Dendritic cell treated with granulocyte-macrophage colony-stimulating factor and Interleukin-4, amounts not matched to agents 40 ng/mL and 50 ng/mL, for 4 days (primary cell): Measurements from ENCODE around the gene MAGI3.
"Not testable (repeated sequence)": the region's sequence is repeated elsewhere in the genome, so short reads cannot be mapped to it uniquely, and the experiment has no call there.

Source experiments
- H3K27ac Mint-ChIP-seq: one replicate; pipeline ENCODE4 v1.8.0; 2022; ENCODE audit warnings: mild to moderate bottlenecking, mixed read lengths
- H3K27me3 Mint-ChIP-seq: one replicate; pipeline ENCODE4 v1.8.0; 2022; ENCODE audit warnings: mild to moderate bottlenecking, mixed read lengths
- H3K36me3 Mint-ChIP-seq: one replicate; pipeline ENCODE4 v1.8.0; 2022; ENCODE audit warnings: low read depth, mixed read lengths
- H3K4me1 Mint-ChIP-seq: one replicate; pipeline ENCODE4 v1.8.0; 2022; ENCODE audit warnings: low read depth, mixed read lengths
- H3K4me3 Mint-ChIP-seq: one replicate; pipeline ENCODE4 v1.8.0; 2022; ENCODE audit warnings: mild to moderate bottlenecking, moderate library complexity, mixed read lengths
- H3K9me3 Mint-ChIP-seq: one replicate; pipeline ENCODE4 v1.8.0; 2022; ENCODE audit warnings: mixed read lengths
- intact Hi-C: fragments of 100-400 bp; cut with micrococcal nuclease; formaldehyde crosslinking; loops from one replicate; pipeline ENCODE4 v1.15.0; 2022

Gene MAGI3

DNA sequence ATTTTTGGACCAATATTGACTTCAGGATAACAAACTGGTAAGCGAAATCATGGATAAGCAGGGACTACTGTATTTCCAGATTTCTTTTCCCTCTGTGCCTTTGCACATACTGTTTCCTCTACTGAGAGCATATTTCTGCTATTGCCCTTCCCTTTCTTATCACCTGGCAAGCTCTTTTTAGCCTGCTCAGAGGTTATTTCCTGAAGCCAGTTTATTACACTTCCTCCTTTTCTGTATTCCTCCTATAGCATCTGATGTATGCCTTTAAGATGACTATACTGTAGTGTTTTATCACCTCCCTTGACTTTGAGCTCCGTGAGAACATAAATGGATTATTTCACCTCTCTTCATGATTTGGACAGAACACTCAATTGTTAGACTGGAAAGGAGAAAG lies 49.0 kb downstream of the MAGI3 start:
- Mint-ChIP-seq H3K4me1 (no peaks in the 10 kb centered on the region), H3K27ac (no peak overlapping the region), H3K27me3 (no peaks in the 10 kb centered on the region), H3K4me3 (no peak overlapping the region), H3K9me3 (peaks cover 5% of the 10 kb centered on the region), H3K36me3 (no peaks in the 10 kb centered on the region)
- intact Hi-C loops: no loop called here

DNA sequence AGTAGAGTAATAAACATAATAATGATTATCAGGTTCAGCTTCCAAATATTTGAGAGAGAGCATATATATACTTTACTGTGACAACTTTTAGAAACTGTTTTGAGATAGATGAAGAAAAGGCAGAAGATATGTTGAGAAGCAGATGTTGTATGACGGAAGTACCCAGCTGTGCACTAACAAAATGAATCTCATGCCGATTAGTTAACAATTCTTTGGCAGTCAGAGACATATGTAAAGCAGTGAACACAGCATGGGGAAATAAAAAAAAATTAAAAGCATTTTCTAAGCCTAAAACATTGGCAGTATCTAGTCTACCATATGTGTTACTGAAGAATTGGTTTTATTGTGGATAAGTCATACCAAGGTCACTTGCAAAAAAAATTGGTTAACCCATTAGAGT lies 51.8 kb downstream of the MAGI3 start:
- Mint-ChIP-seq H3K4me3 (no peak overlapping the region), H3K27me3 (no peaks in the 10 kb centered on the region), H3K27ac (no peak overlapping the region), H3K36me3 (no peaks in the 10 kb centered on the region), H3K9me3 (peaks cover 22% of the 10 kb centered on the region), H3K4me1 (no peaks in the 10 kb centered on the region)
- intact Hi-C loops: no loop called here

DNA sequence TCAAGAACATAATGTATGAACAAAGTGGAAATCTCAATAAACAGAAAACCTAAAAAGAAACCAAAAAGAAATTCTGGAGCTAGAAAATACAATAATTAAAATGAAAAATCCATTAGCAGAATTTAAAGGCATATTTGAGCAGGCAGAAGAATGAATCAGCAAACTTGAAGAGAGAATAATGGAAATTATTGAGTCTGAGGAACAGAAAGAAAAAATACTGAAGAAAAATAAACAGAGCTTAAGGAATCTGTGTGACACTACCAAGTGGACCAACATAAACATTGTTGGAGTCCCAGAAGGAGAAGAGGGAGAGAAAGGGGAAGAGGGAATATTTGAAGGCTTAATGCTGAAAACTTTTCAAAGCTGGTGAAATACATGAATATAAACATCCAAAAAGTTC lies 54.5 kb downstream of the MAGI3 start:
- no peak overlapping the region for H3K27ac Mint-ChIP-seq
- peaks cover 25% of the 10 kb centered on the region for H3K9me3 Mint-ChIP-seq
- intact Hi-C loops: no loop called here

DNA sequence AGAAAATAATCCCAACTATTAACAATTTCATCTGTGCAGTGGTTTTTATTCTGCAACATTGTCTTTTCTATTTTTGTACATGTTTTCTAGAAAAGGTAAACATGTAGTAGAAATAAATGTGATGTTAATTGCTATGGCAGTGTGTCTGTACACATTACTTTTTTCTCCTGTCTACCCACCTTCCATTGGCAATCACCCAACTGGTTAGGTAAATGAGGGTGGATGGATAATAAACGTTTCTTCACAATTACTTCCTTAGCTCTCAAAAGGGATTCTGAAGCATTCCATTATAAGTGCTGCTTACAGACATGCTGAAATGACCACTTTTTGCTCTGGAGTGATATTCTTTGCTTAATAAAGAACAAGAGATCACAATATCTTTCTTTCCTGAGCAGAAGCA lies 61.4 kb downstream of the MAGI3 start:
- H3K4me1 Mint-ChIP-seq: no peaks in the 10 kb centered on the region
- peaks cover 8% of the 10 kb centered on the region for H3K9me3 Mint-ChIP-seq
- H3K27ac Mint-ChIP-seq: no peak overlapping the region
- no peak overlapping the region for H3K4me3 Mint-ChIP-seq
- no peaks in the 10 kb centered on the region for H3K36me3 Mint-ChIP-seq
- H3K27me3 Mint-ChIP-seq: no peaks in the 10 kb centered on the region
- intact Hi-C loops: no loop called here

More for the DNA sequence above, 54.5 kb downstream of the MAGI3 start:
- no peak overlapping the region for H3K4me3 Mint-ChIP-seq
- H3K27me3 Mint-ChIP-seq: no peaks in the 10 kb centered on the region
- H3K4me1 Mint-ChIP-seq: no peaks in the 10 kb centered on the region
- no peaks in the 10 kb centered on the region for H3K36me3 Mint-ChIP-seq

DNA sequence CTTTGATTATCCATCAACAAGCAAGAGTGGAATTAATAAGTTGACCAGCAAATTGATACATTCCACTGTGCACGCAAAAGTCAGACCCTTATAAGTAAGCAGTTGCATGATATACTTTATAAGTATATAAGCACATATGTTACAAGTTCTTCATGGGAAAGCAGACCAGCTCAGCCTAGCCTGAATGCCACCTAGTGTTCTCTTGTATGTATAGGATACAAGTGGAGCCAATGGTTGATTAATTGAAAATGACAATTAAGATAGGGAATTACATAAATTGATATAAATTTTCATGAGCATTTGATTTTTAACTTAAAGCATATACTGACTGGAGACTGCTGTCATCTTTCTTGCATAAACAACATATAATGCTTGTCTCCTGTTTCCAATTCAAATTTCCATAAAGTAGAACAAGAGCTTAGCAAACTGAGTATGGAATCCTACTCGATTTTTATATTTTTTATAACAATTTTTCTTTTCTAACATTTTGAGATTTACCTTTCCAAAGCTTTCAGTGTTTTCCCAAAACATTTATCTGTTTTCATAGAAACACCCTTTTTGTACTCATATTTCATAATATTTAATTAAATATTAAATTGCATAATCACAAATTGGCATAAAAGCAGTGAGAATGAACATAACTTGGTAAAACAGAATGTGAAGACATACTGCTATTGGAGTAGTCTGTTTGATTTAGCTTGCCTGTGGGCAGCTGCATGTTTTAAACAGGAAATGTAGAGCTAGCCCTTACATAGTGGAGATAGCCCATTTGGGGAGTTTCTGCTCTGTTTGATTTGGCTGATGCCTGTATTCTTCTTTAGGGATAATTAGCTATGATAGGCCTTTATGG lies 62.8 kb downstream of the MAGI3 start:
- Mint-ChIP-seq H3K4me1 (no peaks in the 10 kb centered on the region), H3K27me3 (no peaks in the 10 kb centered on the region), H3K9me3 (no peaks in the 10 kb centered on the region), H3K4me3 (no peak overlapping the region), H3K27ac (no peak overlapping the region), H3K36me3 (no peaks in the 10 kb centered on the region)
- intact Hi-C loops: no loop called here

DNA sequence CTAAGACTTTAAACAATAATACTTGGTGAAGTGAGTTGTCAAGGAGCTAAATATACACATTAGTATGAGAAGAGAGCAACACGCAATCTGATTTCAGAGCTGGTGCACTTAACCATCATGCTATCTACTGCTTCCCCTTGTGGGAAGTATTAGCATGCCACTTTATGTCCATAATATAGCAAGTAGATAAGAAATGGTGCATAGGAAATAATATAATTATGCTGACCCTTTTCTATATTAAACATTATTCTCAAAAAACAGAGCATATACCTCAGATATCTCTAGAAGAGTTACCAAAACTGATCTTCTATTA lies 63.4 kb downstream of the MAGI3 start:
- Mint-ChIP-seq H3K36me3 (no peaks in the 10 kb centered on the region), H3K27me3 (no peaks in the 10 kb centered on the region), H3K27ac (no peak overlapping the region), H3K4me3 (no peak overlapping the region), H3K9me3 (no peaks in the 10 kb centered on the region), H3K4me1 (no peaks in the 10 kb centered on the region)
- intact Hi-C loops: no loop called here

DNA sequence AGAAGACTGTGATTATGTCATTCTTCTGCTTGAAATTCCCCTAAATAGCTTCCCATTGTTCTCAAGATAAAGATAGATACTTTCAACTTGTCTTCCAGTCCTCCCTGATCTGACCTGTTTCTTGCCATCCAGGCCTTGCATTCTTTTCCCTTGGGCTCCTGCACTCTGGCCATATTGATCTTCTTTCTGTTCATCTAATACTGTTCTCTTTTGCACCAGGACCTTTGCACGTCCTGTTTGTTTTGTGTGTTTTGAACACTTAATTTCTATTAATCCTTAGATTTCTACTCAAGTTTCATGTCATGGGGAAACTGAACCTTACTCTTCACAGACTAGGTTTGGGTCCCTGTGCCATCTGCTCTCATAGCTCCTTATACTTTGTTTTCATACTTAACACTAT lies 65.1 kb downstream of the MAGI3 start:
- Mint-ChIP-seq H3K27ac (no peak overlapping the region), H3K9me3 (no peaks in the 10 kb centered on the region), H3K4me3 (no peak overlapping the region), H3K4me1 (no peaks in the 10 kb centered on the region), H3K36me3 (no peaks in the 10 kb centered on the region), H3K27me3 (no peaks in the 10 kb centered on the region)
- intact Hi-C loops: no loop called here

DNA sequence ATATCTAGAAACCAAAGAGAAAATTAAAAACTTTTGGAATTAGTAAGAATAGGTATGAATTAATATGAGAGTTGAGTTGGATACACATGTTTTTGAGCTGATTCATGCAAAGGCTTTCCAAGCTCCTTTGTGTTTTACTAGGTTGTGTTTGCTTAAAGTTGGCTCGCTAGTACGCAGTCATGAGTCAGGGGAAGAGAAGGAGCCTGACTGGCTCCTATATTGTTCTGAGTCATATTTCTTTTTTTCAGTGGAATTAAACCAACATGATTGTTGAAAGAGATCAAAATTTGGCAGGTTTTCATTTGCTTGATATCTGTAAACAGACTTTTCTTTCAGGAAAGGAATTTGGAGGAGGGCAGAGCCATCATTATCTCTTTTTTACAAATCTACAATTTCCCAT lies 66.7 kb downstream of the MAGI3 start:
- intact Hi-C loops: no loop called here
- no peaks in the 10 kb centered on the region for H3K9me3 Mint-ChIP-seq
- no peak overlapping the region for H3K27ac Mint-ChIP-seq
- no peaks in the 10 kb centered on the region for H3K4me1 Mint-ChIP-seq
- no peaks in the 10 kb centered on the region for H3K27me3 Mint-ChIP-seq
- H3K4me3 Mint-ChIP-seq: no peak overlapping the region
- no peaks in the 10 kb centered on the region for H3K36me3 Mint-ChIP-seq

DNA sequence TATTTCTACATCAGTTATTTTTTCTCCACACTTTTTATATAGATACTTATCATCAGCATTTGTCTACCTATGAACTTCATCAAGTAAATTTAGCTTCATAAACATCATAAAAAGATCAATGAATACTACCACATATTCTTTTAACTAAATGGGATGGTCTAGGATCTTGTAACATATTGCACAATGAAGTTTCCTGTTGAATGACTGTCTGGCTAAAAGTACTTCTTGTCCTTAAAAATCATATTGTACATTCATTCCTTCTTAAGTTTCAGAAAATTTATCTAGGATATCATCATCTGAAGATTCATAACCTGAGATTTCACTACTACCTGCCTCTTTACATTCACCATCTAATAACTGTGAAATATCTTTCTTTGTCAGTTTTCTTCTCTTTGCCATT lies 69.0 kb downstream of the MAGI3 start:
- Mint-ChIP-seq H3K9me3 (no peaks in the 10 kb centered on the region), H3K4me1 (no peaks in the 10 kb centered on the region), H3K4me3 (no peak overlapping the region), H3K27me3 (no peaks in the 10 kb centered on the region), H3K27ac (no peak overlapping the region), H3K36me3 (no peaks in the 10 kb centered on the region)
- intact Hi-C loops: no loop called here

DNA sequence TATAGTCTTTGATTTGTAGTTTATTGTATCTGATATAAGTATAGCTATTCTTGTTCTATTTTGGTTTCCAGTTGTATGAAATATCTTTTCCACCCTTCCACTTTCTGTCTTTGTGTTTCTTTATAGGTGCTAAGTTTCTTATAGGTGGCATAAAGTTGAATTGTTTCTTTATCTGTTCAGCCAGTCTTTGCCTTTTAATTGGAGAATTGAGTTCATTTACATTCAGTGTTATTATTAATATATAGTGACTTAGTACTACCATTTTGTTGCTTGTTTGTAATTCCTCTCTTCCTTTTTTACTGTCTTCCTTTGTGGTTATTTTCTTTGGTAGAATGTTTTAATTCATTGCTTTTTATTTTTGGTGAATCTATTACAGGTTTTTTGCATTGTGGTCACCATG lies 77.7 kb downstream of the MAGI3 start:
- H3K4me3 Mint-ChIP-seq: no peak overlapping the region
- no peaks in the 10 kb centered on the region for H3K36me3 Mint-ChIP-seq
- no peaks in the 10 kb centered on the region for H3K4me1 Mint-ChIP-seq
- intact Hi-C loops: no loop called here
- H3K9me3 Mint-ChIP-seq: peaks cover 15% of the 10 kb centered on the region
- H3K27me3 Mint-ChIP-seq: no peaks in the 10 kb centered on the region
- H3K27ac Mint-ChIP-seq: no peak overlapping the region

DNA sequence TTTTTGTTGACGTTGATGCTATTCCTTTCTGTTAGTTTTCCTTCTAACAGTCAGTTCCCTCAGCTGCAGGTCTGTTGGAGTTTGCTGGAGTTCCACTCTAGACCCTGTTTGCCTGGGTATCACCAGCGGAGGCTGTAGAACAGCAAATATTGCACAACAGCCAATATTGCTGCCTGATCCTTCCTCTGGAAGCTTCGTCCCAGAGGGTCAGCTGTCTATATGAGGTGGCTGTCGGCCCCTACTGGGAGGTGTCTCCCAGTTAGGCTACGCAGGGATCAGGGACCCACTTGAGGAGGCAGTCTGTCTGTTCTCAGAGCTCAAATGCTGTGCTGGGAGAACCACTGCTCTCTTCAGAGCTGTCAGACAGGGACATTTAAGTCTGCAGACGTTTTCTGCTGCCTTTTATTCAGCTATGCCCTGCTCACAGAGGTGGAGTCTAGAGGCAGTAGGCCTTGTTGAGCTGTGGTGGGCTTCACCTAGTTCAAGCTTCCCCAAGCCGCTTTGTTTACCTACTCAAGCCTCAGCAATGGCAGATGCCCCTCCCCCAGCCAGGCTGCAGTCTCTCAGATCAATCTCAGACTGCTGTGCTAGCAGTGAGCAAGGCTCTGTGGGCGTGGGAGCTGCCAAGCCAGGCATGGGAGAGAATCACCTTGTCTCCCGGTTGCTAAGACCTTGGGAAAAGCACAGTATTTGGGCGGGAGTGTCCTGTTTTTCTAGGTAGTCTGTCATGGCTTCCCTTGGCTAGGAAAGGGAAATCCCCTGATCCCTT lies 88.3 kb downstream of the MAGI3 start:
- H3K27ac Mint-ChIP-seq, H3K4me3 Mint-ChIP-seq, H3K4me1 Mint-ChIP-seq, intact Hi-C loops, H3K36me3 Mint-ChIP-seq, H3K27me3 Mint-ChIP-seq: not testable (repeated sequence)
- peaks cover 82% of the 10 kb centered on the region for H3K9me3 Mint-ChIP-seq

DNA sequence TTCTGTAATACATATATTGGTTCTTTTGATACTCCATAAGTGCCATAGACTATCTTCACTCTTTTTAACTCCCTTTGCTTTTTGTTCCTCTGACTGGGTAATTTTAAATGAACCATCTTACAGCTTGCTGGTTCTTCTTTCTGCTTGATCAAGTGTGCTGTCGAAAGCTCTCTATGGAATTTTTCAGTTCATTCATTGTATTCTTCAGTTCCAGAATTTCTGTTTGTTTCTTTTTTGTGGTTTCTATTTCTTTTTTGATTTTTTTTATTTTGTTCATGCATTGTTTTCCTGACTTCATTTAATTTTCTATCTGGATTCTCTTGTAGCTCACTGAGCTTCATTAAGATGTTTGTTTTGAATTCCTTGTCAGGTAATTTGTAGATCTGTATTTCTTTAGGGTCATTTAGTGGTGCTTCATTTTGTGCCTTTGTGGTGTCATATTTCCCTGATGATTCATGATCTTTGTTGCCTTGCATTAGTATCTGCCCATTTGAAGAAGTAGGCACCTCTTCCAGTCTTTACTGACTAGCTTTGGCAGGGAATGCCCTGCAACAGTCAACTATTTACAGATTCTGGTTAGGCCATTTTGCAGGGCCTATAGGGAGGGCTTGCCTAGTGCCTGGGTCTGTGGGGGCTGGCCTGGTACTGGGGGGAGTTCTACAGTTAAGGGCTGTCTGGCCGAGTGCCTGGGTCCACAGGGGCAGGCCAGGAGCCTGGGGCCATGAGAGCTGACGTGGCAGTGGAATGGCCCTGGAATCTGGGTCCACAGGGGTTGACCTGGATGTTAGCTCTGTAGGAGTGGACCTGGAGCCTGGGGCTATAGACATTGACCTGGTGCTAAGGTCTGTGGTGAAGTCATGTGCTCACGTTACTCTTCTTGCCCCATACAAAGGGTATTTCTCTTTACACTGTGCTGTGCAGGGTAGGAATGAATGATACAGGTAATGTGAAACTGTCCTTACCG lies 89.7 kb downstream of the MAGI3 start:
- peaks cover 70% of the 10 kb centered on the region for H3K9me3 Mint-ChIP-seq
- H3K36me3 Mint-ChIP-seq: no peaks in the 10 kb centered on the region
- H3K4me3 Mint-ChIP-seq: no peak overlapping the region

DNA sequence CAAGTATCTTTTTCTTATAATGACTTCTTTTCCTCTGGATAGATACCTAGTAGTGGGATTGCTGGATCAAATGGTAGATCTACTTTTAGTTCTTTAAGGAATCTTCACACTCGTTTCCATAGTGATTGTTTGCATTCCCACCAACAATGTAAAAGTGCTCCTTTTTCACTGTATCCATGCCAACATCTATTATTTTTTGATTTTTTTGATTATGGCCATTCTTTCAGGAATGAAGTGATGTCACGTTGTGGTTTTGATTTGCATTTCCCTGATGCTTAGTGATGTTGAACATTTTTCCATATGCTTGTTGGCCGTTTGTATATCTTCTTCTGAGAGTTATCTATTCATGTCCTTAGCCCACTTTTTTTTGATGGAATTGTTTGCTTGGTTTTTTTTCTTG lies 94.8 kb downstream of the MAGI3 start:
- H3K4me1 Mint-ChIP-seq, H3K36me3 Mint-ChIP-seq, H3K4me3 Mint-ChIP-seq, intact Hi-C loops, H3K27ac Mint-ChIP-seq, H3K27me3 Mint-ChIP-seq: not testable (repeated sequence)
- peaks cover 55% of the 10 kb centered on the region for H3K9me3 Mint-ChIP-seq

More for the DNA sequence above, 89.7 kb downstream of the MAGI3 start:
- intact Hi-C loops: no loop called here
- Mint-ChIP-seq H3K27me3 (no peaks in the 10 kb centered on the region), H3K4me1 (no peaks in the 10 kb centered on the region), H3K27ac (no peak overlapping the region)
